Measurements from ENCODE around the gene ASPSCR1. TPM values are rescaled to one million over a fixed set of nuclear protein-coding genes. Genes with fewer than 3 reads are reported as not detected.

ASPSCR1 gene
- total and polyA plus RNA-seq, 9 of the 15 experiments (the other 6 are each of a cell fraction or from before 2014, with no cell fraction given) = 0.90 to 36.9 (median 11.6) TPM

GRCh38 chr17:81976332-81977210 lies 858 bp upstream of the ASPSCR1 start (continued):
- TF ChIP-seq HINFP (tag; conservative IDR thresholded peaks at IDR 0.05; ENCODE audit: low read depth) (no peak), ELF4 (CRISPR knock-in tag; IDR thresholded peaks at IDR 0.05) (no peak), TFAM (CRISPR knock-in tag; conservative IDR thresholded peaks at IDR 0.05) (no peak), HNRNPL (IDR thresholded peaks at IDR 0.05; ENCODE audit: low read depth, low read length) (no peak), PHTF2 (CRISPR knock-in tag; IDR thresholded peaks at IDR 0.05) (no peak), ZNF212 (CRISPR knock-in tag; IDR thresholded peaks at IDR 0.05) (no peak), XRCC5 (IDR thresholded peaks at IDR 0.05; ENCODE audit: low read depth, low read length) (no peak), ZNF449 (CRISPR knock-in tag; IDR thresholded peaks at IDR 0.05) (0 out of 2 replicates have a peak, but pooled peaks have one; percentile 40), ZNF589 (CRISPR knock-in tag; IDR thresholded peaks at IDR 0.05; ENCODE audit: low read depth) (0 out of 2 replicates have a peak, but pooled peaks have one; percentile 49), U2AF2 (optimal IDR thresholded peaks at IDR 0.05; ENCODE audit: low read depth, low read length) (no peak)
- TF ChIP-seq, protein P1, sequence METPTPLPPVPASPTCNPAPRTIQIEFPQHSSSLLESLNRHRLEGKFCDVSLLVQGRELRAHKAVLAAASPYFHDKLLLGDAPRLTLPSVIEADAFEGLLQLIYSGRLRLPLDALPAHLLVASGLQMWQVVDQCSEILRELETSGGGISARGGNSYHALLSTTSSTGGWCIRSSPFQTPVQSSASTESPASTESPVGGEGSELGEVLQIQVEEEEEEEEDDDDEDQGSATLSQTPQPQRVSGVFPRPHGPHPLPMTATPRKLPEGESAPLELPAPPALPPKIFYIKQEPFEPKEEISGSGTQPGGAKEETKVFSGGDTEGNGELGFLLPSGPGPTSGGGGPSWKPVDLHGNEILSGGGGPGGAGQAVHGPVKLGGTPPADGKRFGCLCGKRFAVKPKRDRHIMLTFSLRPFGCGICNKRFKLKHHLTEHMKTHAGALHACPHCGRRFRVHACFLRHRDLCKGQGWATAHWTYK (CRISPR knock-in tag; IDR thresholded peaks at IDR 0.05) = 0 out of 2 replicates have a peak, but pooled peaks have one; percentile 23
- TF ChIP-seq, protein P2, sequence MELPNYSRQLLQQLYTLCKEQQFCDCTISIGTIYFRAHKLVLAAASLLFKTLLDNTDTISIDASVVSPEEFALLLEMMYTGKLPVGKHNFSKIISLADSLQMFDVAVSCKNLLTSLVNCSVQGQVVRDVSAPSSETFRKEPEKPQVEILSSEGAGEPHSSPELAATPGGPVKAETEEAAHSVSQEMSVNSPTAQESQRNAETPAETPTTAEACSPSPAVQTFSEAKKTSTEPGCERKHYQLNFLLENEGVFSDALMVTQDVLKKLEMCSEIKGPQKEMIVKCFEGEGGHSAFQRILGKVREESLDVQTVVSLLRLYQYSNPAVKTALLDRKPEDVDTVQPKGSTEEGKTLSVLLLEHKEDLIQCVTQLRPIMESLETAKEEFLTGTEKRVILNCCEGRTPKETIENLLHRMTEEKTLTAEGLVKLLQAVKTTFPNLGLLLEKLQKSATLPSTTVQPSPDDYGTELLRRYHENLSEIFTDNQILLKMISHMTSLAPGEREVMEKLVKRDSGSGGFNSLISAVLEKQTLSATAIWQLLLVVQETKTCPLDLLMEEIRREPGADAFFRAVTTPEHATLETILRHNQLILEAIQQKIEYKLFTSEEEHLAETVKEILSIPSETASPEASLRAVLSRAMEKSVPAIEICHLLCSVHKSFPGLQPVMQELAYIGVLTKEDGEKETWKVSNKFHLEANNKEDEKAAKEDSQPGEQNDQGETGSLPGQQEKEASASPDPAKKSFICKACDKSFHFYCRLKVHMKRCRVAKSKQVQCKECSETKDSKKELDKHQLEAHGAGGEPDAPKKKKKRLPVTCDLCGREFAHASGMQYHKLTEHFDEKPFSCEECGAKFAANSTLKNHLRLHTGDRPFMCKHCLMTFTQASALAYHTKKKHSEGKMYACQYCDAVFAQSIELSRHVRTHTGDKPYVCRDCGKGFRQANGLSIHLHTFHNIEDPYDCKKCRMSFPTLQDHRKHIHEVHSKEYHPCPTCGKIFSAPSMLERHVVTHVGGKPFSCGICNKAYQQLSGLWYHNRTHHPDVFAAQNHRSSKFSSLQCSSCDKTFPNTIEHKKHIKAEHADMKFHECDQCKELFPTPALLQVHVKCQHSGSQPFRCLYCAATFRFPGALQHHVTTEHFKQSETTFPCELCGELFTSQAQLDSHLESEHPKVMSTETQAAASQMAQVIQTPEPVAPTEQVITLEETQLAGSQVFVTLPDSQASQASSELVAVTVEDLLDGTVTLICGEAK (IDR thresholded peaks at IDR 0.05) = no peak
- TF ChIP-seq, protein P2 (CRISPR knock-in tag; IDR thresholded peaks at IDR 0.05) = peak; percentile 59; the same call in 1 of the 2 replicates

All from K562 (cell line).